AG09309 (cell line): Measurements from ENCODE around the gene RAPGEFL1.

Experiments
- DNase-seq: peaks from one replicate; pipeline ENCODE4 v3.0.0-alpha.2; 2010; ENCODE audit warnings: low read depth
- H3K4me3 ChIP-seq: 2 replicates; pipeline ENCODE4 v1.5.1; 2011; ENCODE audit warnings: mild to moderate bottlenecking, low read depth, low read length, moderate library complexity; ENCODE audit not compliant: control insufficient read depth
- CTCF ChIP-seq: IDR thresholded peaks from 2 replicates; pipeline ENCODE4 v1.5.1; 2011; ENCODE audit warnings: mild to moderate bottlenecking, low read depth, low read length, inconsistent platforms; ENCODE audit not compliant: insufficient read depth, control insufficient read depth; ENCODE audit errors: missing control alignments

The RAPGEFL1 gene

GRCh38 chr17:40173778-40174135, 3.5 kb upstream of the RAPGEFL1 start:
- TF ChIP-seq CTCF = no peak
- no peak for DNase-seq
- no peak overlapping the region for H3K4me3 ChIP-seq

- H3K4me3 ChIP-seq = no peak overlapping the region
- TF ChIP-seq CTCF = no peak
- DNase-seq = no peak
These were observed 2.8 kb upstream of the RAPGEFL1 start for GRCh38 chr17:40174514-40174913.

GRCh38 chr17:40175928-40176753, 1.1 kb upstream of the RAPGEFL1 start:
- no peak overlapping the region for H3K4me3 ChIP-seq
- TF ChIP-seq CTCF = no peak
- DNase-seq = no peak

- TF ChIP-seq CTCF = no peak
- no peak overlapping the region for H3K4me3 ChIP-seq
- DNase-seq = no peak
These were observed 538 bp upstream of the RAPGEFL1 start for GRCh38 chr17:40176754-40177110.

- no peak for DNase-seq
- no peak overlapping the region for H3K4me3 ChIP-seq
- TF ChIP-seq CTCF = no peak
These were observed 841 bp downstream of the RAPGEFL1 start for GRCh38 chr17:40178021-40178601.

- H3K4me3 ChIP-seq = no peak overlapping the region
- no peak for TF ChIP-seq CTCF
- DNase-seq = no peak
These were observed 1.4 kb downstream of the RAPGEFL1 start for GRCh38 chr17:40178660-40179059.
